A549 (cell line): ENCODE data around the gene RBX1. TPM values are rescaled to one million over a fixed set of nuclear protein-coding genes. Genes with fewer than 3 reads are reported as not detected.

Experiments used
- ATAC-seq, 2 experiments: fragments of 200-7000 bp in 1 of 2; fragments of >200 bp in 1 of 2; cut with Nextera tagmentation in 1 of 2; cut with Tn5 transposase in 1 of 2; 3 replicates each; pipeline versions ENCODE4 v1.8.0 to v1.9.1; 2018 to 2020; ENCODE audit warnings: mild to moderate bottlenecking in 1 of 2, moderate library complexity in 1 of 2
- CTCF ChIA-PET: fragments of 300-600 bp; sonication (Branson Sonifier 250); formaldehyde crosslinking; extraction: SDS; loops from one replicate; lab custom pipeline; 2021; ENCODE audit warnings: antibody characterized with exemption, inconsistent platforms; lab: Yijun Ruan, JAX
- POLR2A ChIA-PET: fragments of 350-600 bp; formaldehyde crosslinking; extraction: SDS; loops from one replicate; lab custom pipeline; 2021; ENCODE audit warnings: antibody characterized with exemption, inconsistent platforms; lab: Yijun Ruan, JAX
- DNase-seq, 2 experiments: peaks; one replicate each; pipeline versions ENCODE4 v3.0.0 to v3.0.0-alpha.2; 2011 to 2016; ENCODE audit warnings: low read depth in 1 of 2, low spot score in 1 of 2
- FAIRE-seq: peaks from 2 replicates; lab custom pipeline; 2011; peaks lifted over from hg19 to GRCh38; lab: Jason Lieb, UNC
- H3K27ac ChIP-seq, 2 experiments: fragments of >200 bp; sonication (Bioruptor Twin); formaldehyde crosslinking; 3 replicates each; pipeline ENCODE4 v1.5.1; 2016 to 2017
- H3K4me1 ChIP-seq: fragments of >200 bp; sonication (Bioruptor Twin); formaldehyde crosslinking; 3 replicates; pipeline ENCODE4 v1.6.1; 2016
- H3K4me2 ChIP-seq: fragments of >200 bp; sonication (Bioruptor Twin); formaldehyde crosslinking; 3 replicates; pipeline ENCODE4 v1.6.1; 2016
- H3K4me3 ChIP-seq: fragments of >200 bp; sonication (Bioruptor Twin); formaldehyde crosslinking; 3 replicates; pipeline ENCODE4 v1.5.1; 2016
- H3K9me3 ChIP-seq: fragments of >200 bp; sonication (Bioruptor Twin); formaldehyde crosslinking; 3 replicates; pipeline ENCODE4 v1.6.1; 2016
- EHF ChIP-seq: fragments of 250-450 bp; sonication (Bioruptor Pico); IDR thresholded peaks from 2 replicates; pipeline ENCODE4 v1.5.0; 2020; ENCODE audit warnings: mild to moderate bottlenecking
- ESRRA ChIP-seq: fragments of 150-350 bp; IDR thresholded peaks from 2 replicates; pipeline ENCODE4 v1.6.1; 2014; ENCODE audit warnings: mild to moderate bottlenecking, low read length, borderline replicate concordance
- HOXA7 ChIP-seq: fragments of 250-450 bp; sonication (Bioruptor Pico); IDR thresholded peaks from 2 replicates; pipeline ENCODE4 v1.5.0; 2020; ENCODE audit warnings: mild to moderate bottlenecking, moderate library complexity
- JUN ChIP-seq, 2 experiments: fragments of >200 bp; sonication (Bioruptor Twin); formaldehyde crosslinking; IDR thresholded peaks; 2 replicates in 1 of 2; 3 replicates in 1 of 2; pipeline ENCODE4 v1.6.1; 2016 to 2017
- MYC ChIP-seq: IDR thresholded peaks from 2 replicates; pipeline ENCODE4 v1.6.1; 2012; ENCODE audit warnings: mild to moderate bottlenecking, inconsistent platforms, low read length, improper control_type of control experiment, borderline replicate concordance
- POLR2AphosphoS2 ChIP-seq: conservative IDR thresholded peaks from 2 replicates; pipeline ENCODE4 v1.6.1; 2012; ENCODE audit warnings: low read length, improper control_type of control experiment, inconsistent platforms
- RAD21 ChIP-seq, 2 experiments: fragments of >200 bp in 1 of 2; sonication (Bioruptor Twin) in 1 of 2; formaldehyde crosslinking in 1 of 2; IDR thresholded peaks in 1 of 2; conservative IDR thresholded peaks in 1 of 2; 2 replicates in 1 of 2; 3 replicates in 1 of 2; pipeline ENCODE4 v1.6.1; 2012 to 2018; ENCODE audit warnings: inconsistent platforms in 1 of 2
- SMC3 ChIP-seq: fragments of >200 bp; sonication (Bioruptor Twin); formaldehyde crosslinking; IDR thresholded peaks from 3 replicates; pipeline ENCODE4 v1.6.1; 2018; ENCODE audit warnings: inconsistent platforms
- SREBF2 ChIP-seq: fragments of 450-650 bp; IDR thresholded peaks from 2 replicates; pipeline ENCODE4 v1.6.1; 2014; ENCODE audit warnings: mild to moderate bottlenecking, moderate library complexity
- ZFP36 ChIP-seq: fragments of 450-650 bp; IDR thresholded peaks from 2 replicates; pipeline ENCODE4 v1.6.1; 2014; ENCODE audit warnings: borderline replicate concordance; ENCODE audit not compliant: partially characterized antibody
- WGBS: methylation state at CpG from one replicate; pipeline ENCODE4 v1.1.6; 2017; ENCODE audit errors: missing lambda C conversion rate; 5-methylcytosine and 5-hydroxymethylcytosine counted together
- polyA plus RNA-seq, 4 experiments: library from polyadenylated mRNA; depleted of rRNA in 3 of 4; stranded (reverse); fragments of >200 nt; fragmentation: RNase III in 1 of 4; extraction: RNeasy Plus Mini Kit Qiagen cat#74134 plus additional on column Dnase treatment in 1 of 4; gene quantifications; 2 replicates in 3 of 4; 3 replicates in 1 of 4; pipeline ENCODE4 v1.2.3, GENCODE V29; 2011 to 2017
- TF ChIP-seq, protein P1 (sequence below): fragments of 150-350 bp; IDR thresholded peaks from 2 replicates; pipeline ENCODE4 v1.6.1; 2014; ENCODE audit warnings: low read depth, mild to moderate bottlenecking, low read length
- TF ChIP-seq, protein P2 (sequence below): fragments of >200 bp; sonication (Bioruptor Twin); formaldehyde crosslinking; IDR thresholded peaks from 2 replicates; pipeline ENCODE4 v1.6.1; 2016
- TF ChIP-seq, protein P3 (sequence below): fragments of >200 bp; sonication (Bioruptor Twin); formaldehyde crosslinking; IDR thresholded peaks from 3 replicates; pipeline ENCODE4 v1.5.1; 2016
- TF ChIP-seq, protein P4 (sequence below): fragments of 200-600 bp; sonication (generic); IDR thresholded peaks from 2 replicates; pipeline ENCODE4 v1.6.1; 2016; ENCODE audit warnings: antibody characterized with exemption, mild to moderate bottlenecking, moderate library complexity

The RBX1 gene
- polyA plus RNA-seq, 2 of the 4 experiments (the other 2 are of a cell fraction): 61.7 to 82.3 TPM

DNA sequence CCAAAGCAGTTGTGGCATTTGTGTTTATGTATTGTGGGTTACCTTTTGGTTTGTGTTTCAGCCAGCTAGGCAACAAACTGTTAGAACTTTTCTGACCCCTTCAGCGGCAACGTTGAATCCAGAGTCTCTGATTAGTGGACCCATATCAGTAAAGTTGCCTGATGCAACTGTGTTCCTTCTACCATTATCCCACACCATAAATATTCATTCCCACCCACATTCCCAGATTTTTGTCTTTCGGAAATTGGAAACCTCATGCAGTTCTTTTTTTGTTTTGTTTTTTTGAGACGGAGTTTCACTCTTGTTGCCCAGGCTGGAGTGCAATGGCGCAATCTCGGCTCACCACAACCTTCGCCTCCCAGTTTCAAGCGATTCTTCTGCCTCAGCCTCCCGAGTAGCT is 30.7 kb upstream of the RBX1 start:
- no peak for FAIRE-seq
- WGBS: 95% methylated on average over 9 of the region's 9 CpGs
- CTCF ChIA-PET: interaction anchor here (2.3 kb wide), 1 partner anchor 387 kb away, joined by 5 read pairs; no protein-coding TSS in a partner anchor

DNA sequence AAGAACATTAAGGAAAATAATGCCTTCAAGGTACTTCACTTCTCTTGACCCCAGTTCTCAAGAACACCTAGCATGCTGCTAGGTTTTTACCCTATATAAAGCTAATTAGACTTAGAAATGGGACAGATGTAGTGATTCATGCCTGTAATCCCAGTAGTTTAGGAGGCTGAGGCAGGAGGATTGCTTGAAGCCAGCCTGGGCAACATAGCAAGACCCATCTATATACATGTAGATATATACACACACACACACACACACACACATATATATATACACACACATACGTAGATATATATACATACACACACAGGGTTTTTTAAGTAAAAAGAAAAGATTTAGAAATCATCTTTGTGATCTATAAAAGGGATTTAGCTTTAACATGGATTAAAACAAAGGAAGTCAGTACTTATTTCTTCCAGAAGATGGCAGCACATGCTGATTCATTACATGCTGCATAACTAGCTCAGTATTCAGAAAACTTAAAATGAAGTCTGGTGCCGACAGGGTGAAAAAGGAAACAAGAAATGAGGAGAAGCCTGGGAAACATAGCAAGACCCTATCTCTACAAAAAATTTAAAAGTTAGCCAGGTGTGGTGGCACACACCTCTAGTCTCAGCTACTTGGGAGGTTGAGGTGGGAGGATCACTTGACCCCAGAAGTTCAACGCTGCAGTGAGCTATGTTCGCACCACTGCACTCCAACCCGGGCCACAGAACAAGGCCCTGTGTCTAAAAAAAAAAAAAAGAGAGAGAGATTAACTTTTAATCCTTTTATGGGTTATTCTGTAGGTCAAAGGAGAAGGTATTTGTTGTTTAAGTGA is 28.5 kb upstream of the RBX1 start:
- FAIRE-seq (no peak), DNase-seq (peak; percentile 20 to 47), ATAC-seq (peak; percentile 59 to 77; a peak in 3 of 6 replicates)
- Histone ChIP-seq H3K9me3 (no peaks in the 10 kb centered on the region), H3K4me2 (no peak overlapping the region), H3K4me3 (no peak overlapping the region), H3K27ac (no peak overlapping the region), H3K4me1 (no peaks in the 10 kb centered on the region)
- WGBS: 45% methylated on average over 5 of the region's 5 CpGs
- peak; percentile 54; the same call in 2 of the 3 replicates for TF ChIP-seq SMC3
- TF ChIP-seq, protein P1, sequence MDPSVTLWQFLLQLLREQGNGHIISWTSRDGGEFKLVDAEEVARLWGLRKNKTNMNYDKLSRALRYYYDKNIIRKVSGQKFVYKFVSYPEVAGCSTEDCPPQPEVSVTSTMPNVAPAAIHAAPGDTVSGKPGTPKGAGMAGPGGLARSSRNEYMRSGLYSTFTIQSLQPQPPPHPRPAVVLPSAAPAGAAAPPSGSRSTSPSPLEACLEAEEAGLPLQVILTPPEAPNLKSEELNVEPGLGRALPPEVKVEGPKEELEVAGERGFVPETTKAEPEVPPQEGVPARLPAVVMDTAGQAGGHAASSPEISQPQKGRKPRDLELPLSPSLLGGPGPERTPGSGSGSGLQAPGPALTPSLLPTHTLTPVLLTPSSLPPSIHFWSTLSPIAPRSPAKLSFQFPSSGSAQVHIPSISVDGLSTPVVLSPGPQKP: no peak
- TF ChIP-seq EHF: no peak
- peak; percentile 67 to 71 for TF ChIP-seq RAD21 (conservative IDR thresholded peaks at IDR 0.05 in 1 of 2, IDR thresholded peaks at IDR 0.05 in 1 of 2)
- TF ChIP-seq SREBF2: no peak
- TF ChIP-seq, protein P2, sequence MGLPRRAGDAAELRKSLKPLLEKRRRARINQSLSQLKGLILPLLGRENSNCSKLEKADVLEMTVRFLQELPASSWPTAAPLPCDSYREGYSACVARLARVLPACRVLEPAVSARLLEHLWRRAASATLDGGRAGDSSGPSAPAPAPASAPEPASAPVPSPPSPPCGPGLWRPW: no peak
- no peak for TF ChIP-seq MYC
- TF ChIP-seq, protein P3, sequence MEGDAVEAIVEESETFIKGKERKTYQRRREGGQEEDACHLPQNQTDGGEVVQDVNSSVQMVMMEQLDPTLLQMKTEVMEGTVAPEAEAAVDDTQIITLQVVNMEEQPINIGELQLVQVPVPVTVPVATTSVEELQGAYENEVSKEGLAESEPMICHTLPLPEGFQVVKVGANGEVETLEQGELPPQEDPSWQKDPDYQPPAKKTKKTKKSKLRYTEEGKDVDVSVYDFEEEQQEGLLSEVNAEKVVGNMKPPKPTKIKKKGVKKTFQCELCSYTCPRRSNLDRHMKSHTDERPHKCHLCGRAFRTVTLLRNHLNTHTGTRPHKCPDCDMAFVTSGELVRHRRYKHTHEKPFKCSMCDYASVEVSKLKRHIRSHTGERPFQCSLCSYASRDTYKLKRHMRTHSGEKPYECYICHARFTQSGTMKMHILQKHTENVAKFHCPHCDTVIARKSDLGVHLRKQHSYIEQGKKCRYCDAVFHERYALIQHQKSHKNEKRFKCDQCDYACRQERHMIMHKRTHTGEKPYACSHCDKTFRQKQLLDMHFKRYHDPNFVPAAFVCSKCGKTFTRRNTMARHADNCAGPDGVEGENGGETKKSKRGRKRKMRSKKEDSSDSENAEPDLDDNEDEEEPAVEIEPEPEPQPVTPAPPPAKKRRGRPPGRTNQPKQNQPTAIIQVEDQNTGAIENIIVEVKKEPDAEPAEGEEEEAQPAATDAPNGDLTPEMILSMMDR: peak; percentile 62
- TF ChIP-seq, protein P4, sequence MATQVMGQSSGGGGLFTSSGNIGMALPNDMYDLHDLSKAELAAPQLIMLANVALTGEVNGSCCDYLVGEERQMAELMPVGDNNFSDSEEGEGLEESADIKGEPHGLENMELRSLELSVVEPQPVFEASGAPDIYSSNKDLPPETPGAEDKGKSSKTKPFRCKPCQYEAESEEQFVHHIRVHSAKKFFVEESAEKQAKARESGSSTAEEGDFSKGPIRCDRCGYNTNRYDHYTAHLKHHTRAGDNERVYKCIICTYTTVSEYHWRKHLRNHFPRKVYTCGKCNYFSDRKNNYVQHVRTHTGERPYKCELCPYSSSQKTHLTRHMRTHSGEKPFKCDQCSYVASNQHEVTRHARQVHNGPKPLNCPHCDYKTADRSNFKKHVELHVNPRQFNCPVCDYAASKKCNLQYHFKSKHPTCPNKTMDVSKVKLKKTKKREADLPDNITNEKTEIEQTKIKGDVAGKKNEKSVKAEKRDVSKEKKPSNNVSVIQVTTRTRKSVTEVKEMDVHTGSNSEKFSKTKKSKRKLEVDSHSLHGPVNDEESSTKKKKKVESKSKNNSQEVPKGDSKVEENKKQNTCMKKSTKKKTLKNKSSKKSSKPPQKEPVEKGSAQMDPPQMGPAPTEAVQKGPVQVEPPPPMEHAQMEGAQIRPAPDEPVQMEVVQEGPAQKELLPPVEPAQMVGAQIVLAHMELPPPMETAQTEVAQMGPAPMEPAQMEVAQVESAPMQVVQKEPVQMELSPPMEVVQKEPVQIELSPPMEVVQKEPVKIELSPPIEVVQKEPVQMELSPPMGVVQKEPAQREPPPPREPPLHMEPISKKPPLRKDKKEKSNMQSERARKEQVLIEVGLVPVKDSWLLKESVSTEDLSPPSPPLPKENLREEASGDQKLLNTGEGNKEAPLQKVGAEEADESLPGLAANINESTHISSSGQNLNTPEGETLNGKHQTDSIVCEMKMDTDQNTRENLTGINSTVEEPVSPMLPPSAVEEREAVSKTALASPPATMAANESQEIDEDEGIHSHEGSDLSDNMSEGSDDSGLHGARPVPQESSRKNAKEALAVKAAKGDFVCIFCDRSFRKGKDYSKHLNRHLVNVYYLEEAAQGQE: no peak
- ChIA-PET POLR2A (interaction anchor here (0.5 to 1.6 kb wide), 3 partner anchors 29 to 523 kb away, joined by 3 to 13 read pairs (median 13); partner anchors contain the start of genes RBX1 and TOB2), CTCF (interaction anchor here (0.6 to 2.5 kb wide), 42 partner anchors 8 to 595 kb away, joined by 3 to 13 read pairs (median 3); partner anchors contain the start of genes EP300, RBX1, ST13 and XPNPEP3)

More for the DNA sequence above, 30.7 kb upstream of the RBX1 start:
- DNase-seq (no peak), ATAC-seq (no peak)
- no peaks in the 10 kb centered on the region for H3K9me3 ChIP-seq
- TF ChIP-seq, protein P2: no peak
- TF ChIP-seq HOXA7 (CRISPR knock-in tag) (no peak), ESRRA (no peak), POLR2AphosphoS2 (no peak), JUN (IDR thresholded peaks at IDR 0.05) (no peak), ZFP36 (no peak)
- TF ChIP-seq, protein P3: no peak
- no peak overlapping the region for H3K27ac ChIP-seq
- no peak overlapping the region for H3K4me3 ChIP-seq
- no peaks in the 10 kb centered on the region for H3K4me1 ChIP-seq
- no peak overlapping the region for H3K4me2 ChIP-seq
- POLR2A ChIA-PET: no interaction called here
